Measurements from ENCODE around the gene SLC45A3.

DNA sequence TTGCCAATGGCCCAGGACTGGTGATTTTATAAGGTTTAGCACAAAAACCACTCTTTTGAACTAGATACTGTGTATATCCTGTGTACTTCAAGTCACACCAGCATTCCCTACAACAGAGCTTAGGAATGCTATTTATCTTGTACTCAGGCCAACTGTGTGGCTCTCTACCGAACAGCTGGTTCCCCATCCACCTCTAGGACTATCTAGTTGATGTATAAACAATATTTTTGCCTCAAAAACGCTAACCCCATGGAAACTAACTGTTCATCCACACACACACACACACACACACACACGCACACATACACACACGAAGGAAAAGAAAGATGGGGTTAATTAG lies 28.7 kb upstream of the SLC45A3 start:
- no peak for TF ChIP-seq POLR2AphosphoS5 (IDR thresholded peaks at IDR 0.05; ENCODE audit: borderline replicate concordance, low read depth, low read length)
- TF ChIP-seq EZH2 (IDR thresholded peaks at IDR 0.05) = no peak

Measured in SK-N-MC (cell line).